HEK293 (cell line): Measurements from ENCODE around the gene MMP19.

Source experiments
- ATF2 ChIP-seq: fragments of 450-650 bp; formaldehyde crosslinking; IDR thresholded peaks from 2 replicates; pipeline ENCODE4 v1.5.1; 2016; ENCODE audit warnings: missing biosample characterization, missing genetic modification characterization, low read depth
- EGR2 ChIP-seq: fragments of 450-650 bp; formaldehyde crosslinking; IDR thresholded peaks from 2 replicates; pipeline ENCODE4 v1.5.1; 2016; ENCODE audit warnings: low read depth, missing biosample characterization, missing genetic modification characterization
- IKZF3 ChIP-seq: fragments of 450-650 bp; IDR thresholded peaks from 2 replicates; pipeline ENCODE4 v1.5.0; 2018; ENCODE audit warnings: missing biosample characterization, mild to moderate bottlenecking, missing genetic modification characterization, moderate library complexity
- PRDM10 ChIP-seq: fragments of 450-650 bp; formaldehyde crosslinking; IDR thresholded peaks from 2 replicates; pipeline ENCODE4 v1.5.1; 2016; ENCODE audit warnings: missing biosample characterization, missing genetic modification characterization
- REST ChIP-seq: fragments of 450-650 bp; formaldehyde crosslinking; IDR thresholded peaks from 2 replicates; pipeline ENCODE4 v1.5.1; 2016; ENCODE audit warnings: missing biosample characterization, missing genetic modification characterization
- TSHZ1 ChIP-seq: fragments of 450-650 bp; formaldehyde crosslinking; IDR thresholded peaks from 2 replicates; pipeline ENCODE4 v1.5.1; 2016; ENCODE audit warnings: missing biosample characterization, missing genetic modification characterization, borderline replicate concordance
- ZBTB8A ChIP-seq: fragments of 450-650 bp; formaldehyde crosslinking; IDR thresholded peaks from 2 replicates; pipeline ENCODE4 v1.5.1; 2016; ENCODE audit warnings: missing biosample characterization, missing genetic modification characterization
- ZNF175 ChIP-seq: fragments of 450-650 bp; formaldehyde crosslinking; IDR thresholded peaks from 2 replicates; pipeline ENCODE4 v1.5.1; 2016; ENCODE audit warnings: missing biosample characterization, missing genetic modification characterization
- ZNF184 ChIP-seq: fragments of 450-650 bp; IDR thresholded peaks from 2 replicates; pipeline ENCODE4 v1.5.1; 2018; ENCODE audit warnings: missing biosample characterization, mild to moderate bottlenecking, missing genetic modification characterization
- ZNF19 ChIP-seq: fragments of 450-650 bp; formaldehyde crosslinking; IDR thresholded peaks from 2 replicates; pipeline ENCODE4; 2016; ENCODE audit warnings: missing biosample characterization, missing genetic modification characterization, low read depth
- ZNF223 ChIP-seq: fragments of 450-650 bp; formaldehyde crosslinking; IDR thresholded peaks from 2 replicates; pipeline ENCODE4 v1.5.1; 2016; ENCODE audit warnings: missing biosample characterization, missing genetic modification characterization
- ZNF362 ChIP-seq: fragments of 450-650 bp; formaldehyde crosslinking; IDR thresholded peaks from 2 replicates; pipeline ENCODE4 v1.5.1; 2016; ENCODE audit warnings: missing biosample characterization, missing genetic modification characterization
- ZNF555 ChIP-seq: fragments of 450-650 bp; formaldehyde crosslinking; conservative IDR thresholded peaks from 2 replicates; pipeline ENCODE4 v1.5.1; 2017; ENCODE audit warnings: missing biosample characterization, mild to moderate bottlenecking, missing genetic modification characterization, inconsistent platforms
- ZNF626 ChIP-seq: fragments of 450-650 bp; sonication (Bioruptor Pico); formaldehyde crosslinking; IDR thresholded peaks from 2 replicates; pipeline ENCODE4 v1.5.1; 2018; ENCODE audit warnings: missing biosample characterization, missing genetic modification characterization, inconsistent platforms
- ZNF677 ChIP-seq: fragments of 450-650 bp; IDR thresholded peaks from 2 replicates; pipeline ENCODE4 v1.5.0; 2018; ENCODE audit warnings: missing biosample characterization, mild to moderate bottlenecking, missing genetic modification characterization, moderate library complexity
- ZNF692 ChIP-seq: fragments of 450-650 bp; formaldehyde crosslinking; IDR thresholded peaks from 2 replicates; pipeline ENCODE4 v1.5.1; 2016; ENCODE audit warnings: missing biosample characterization, missing genetic modification characterization
- ZNF707 ChIP-seq: fragments of 450-650 bp; formaldehyde crosslinking; IDR thresholded peaks from 2 replicates; pipeline ENCODE4 v1.5.1; 2016; ENCODE audit warnings: missing biosample characterization, missing genetic modification characterization
- ZNF785 ChIP-seq: fragments of 450-650 bp; formaldehyde crosslinking; IDR thresholded peaks from 2 replicates; pipeline ENCODE4 v1.5.1; 2016; ENCODE audit warnings: missing biosample characterization, missing genetic modification characterization
- ZNF843 ChIP-seq: fragments of 450-650 bp; formaldehyde crosslinking; IDR thresholded peaks from 2 replicates; pipeline ENCODE4 v1.5.1; 2016; ENCODE audit warnings: missing biosample characterization, missing genetic modification characterization
- ZSCAN30 ChIP-seq: fragments of 450-650 bp; IDR thresholded peaks from 2 replicates; pipeline ENCODE4 v1.5.1; 2018; ENCODE audit warnings: missing biosample characterization, mild to moderate bottlenecking, missing genetic modification characterization, moderate library complexity

The MMP19 gene

GRCh38 chr12:55830601-55831446, 11.9 kb downstream of the MMP19 start (continued):
- peak; percentile 100 for TF ChIP-seq PRDM10 (tag by site-specific recombination)
- no peak for TF ChIP-seq ZNF175
- peak; percentile 92 for TF ChIP-seq ATF2 (tag by site-specific recombination)
- no peak for TF ChIP-seq REST (tag by site-specific recombination)
- TF ChIP-seq TSHZ1 = 0 out of 2 replicates have a peak, but pooled peaks have one; percentile 15
- TF ChIP-seq ZNF785 = 0 out of 2 replicates have a peak, but pooled peaks have one; percentile 29
- TF ChIP-seq ZSCAN30 (tag by site-specific recombination) = 0 out of 2 replicates have a peak, but pooled peaks have one; percentile 30
- TF ChIP-seq ZNF362 (tag by site-specific recombination) = no peak
- no peak for TF ChIP-seq EGR2 (tag by site-specific recombination)
- TF ChIP-seq ZNF19 (tag by site-specific recombination) = no peak
- TF ChIP-seq ZBTB8A (tag by site-specific recombination) = 0 out of 2 replicates have a peak, but pooled peaks have one; percentile 39
- no peak for TF ChIP-seq ZNF555 (tag by site-specific recombination)
- no peak for TF ChIP-seq ZNF707 (tag by site-specific recombination)
- no peak for TF ChIP-seq ZNF692 (tag by site-specific recombination)
- peak; percentile 67 for TF ChIP-seq IKZF3
- TF ChIP-seq ZNF184 (tag by site-specific recombination) = 0 out of 2 replicates have a peak, but pooled peaks have one; percentile 40
- TF ChIP-seq ZNF843 (tag by site-specific recombination) = peak; percentile 52; the same call in 1 of the 2 replicates
- TF ChIP-seq ZNF677 (tag by site-specific recombination) = no peak
- no peak for TF ChIP-seq ZNF223 (tag by site-specific recombination)
- no peak for TF ChIP-seq ZNF626
